ENCODE results near the gene AK6.
"Not testable (repeated sequence)": the region's sequence is repeated elsewhere in the genome, so short reads cannot be mapped to it uniquely, and the experiment has no call there.

The AK6 gene

DNA sequence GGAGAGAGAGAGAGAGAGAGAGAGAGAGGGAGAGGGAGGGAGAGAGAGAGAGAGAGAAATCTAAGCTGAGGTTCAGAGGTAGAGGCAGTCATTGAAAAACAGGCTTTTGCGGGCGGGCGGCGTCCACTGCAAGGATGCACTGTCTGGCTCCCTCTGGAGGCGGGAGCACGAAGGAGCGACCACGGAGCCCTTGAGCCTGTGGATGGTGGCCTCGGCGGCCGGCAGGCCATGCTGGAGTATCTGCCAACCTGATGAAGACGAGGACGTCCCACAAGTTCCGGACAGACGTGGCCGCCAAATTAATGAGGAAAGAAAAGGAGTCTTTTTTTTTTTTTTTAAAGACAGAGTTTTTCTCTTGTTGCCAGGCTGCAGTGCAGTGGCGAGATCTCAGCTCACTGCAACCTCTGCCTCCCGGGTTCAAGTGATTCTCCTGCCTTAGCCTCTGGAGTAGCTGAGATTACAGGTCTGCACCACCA lies 34.5 kb downstream of the AK6 start:
- peak; percentile 71 to 84 for DNase-seq

DNA sequence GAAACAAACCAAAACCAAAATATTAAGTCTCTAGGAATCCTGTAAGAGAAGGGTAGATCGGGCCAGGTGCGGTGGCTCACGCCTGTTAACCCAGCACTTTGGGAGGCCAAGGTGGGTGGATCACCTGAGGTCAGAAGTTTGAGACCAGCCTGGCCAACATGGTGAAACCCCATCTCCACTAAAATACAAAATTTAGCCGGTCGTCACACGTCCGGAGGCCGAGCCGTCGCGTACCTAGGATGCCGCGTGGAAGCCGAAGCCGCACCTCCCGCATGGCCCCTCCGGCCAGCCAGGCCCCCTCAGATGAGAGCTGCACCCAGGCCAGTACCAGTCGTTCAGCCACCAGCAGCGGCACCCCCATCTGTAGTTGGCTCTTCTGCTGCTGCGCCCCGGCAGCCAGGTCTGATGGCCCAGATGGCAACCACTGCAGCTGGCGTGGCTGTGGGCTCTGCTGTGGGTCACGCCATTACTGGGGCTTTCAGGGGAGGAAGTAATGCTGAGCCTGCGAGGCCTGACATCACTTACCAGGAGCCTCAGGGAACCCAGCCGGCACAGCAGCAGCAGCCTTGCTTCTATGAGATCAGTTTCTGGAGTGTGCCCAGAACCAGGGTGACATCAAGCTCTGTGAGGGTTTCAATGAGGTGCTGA lies 35.5 kb downstream of the AK6 start:
- not testable (repeated sequence) for DNase-seq

- peak; percentile 40 to 52 for DNase-seq
Measured at GRCh38 chr5:69331528-69332445, 37.5 kb downstream of the AK6 start.

DNA sequence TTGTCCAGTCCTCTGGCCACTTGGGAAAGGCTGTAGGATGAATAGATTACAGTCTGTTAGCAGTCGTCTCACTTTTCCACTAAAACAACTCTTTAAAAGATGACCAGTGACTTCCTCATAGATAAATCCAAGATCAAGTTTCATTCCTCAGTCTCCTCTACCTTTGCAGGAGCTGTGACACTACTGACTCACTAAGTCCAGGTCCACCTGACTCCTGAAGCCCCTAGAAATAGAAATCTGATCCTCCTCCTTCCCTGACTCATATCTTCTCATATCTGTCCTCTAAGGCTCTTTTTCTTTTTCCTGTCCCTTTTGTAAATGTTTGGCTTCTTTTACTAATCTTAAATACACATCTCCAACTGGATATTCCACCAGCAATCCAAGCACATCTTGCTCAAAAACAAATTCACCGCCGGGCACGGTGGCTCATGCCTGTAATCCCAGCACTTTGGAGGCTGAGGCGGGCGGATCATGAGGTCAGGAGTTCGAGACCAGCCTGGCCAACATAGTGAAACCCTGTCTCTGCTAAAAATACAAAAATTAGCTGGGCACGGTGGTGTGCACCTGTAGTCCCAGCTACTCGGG lies 39.3 kb downstream of the AK6 start:
- no peak for DNase-seq

GRCh38 chr5:69326365-69326764 lies 43.0 kb downstream of the AK6 start:
- DNase-seq = no peak

DNA sequence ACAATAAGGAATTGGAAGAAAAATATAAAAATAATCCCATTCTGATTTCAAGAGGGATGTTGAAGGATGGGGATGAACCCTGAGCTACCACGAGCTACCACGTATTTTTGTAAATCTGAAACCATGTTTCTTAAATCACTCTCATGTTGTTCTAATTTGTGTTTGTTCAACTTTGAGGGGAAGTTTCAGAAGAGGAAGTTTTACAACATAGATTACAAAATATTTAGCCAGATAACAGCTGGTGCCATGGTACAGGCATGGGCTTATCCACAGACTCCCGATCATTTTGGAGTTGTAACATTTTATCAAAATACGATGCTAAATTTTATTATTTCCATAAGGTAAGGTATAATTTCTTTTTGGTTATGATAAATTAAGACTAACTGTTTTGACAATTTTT lies 51.9 kb downstream of the AK6 start:
- peak; percentile 5 to 15 for DNase-seq

- DNase-seq = no peak
Measured at GRCh38 chr5:69315972-69316371, 53.3 kb downstream of the AK6 start.

DNA sequence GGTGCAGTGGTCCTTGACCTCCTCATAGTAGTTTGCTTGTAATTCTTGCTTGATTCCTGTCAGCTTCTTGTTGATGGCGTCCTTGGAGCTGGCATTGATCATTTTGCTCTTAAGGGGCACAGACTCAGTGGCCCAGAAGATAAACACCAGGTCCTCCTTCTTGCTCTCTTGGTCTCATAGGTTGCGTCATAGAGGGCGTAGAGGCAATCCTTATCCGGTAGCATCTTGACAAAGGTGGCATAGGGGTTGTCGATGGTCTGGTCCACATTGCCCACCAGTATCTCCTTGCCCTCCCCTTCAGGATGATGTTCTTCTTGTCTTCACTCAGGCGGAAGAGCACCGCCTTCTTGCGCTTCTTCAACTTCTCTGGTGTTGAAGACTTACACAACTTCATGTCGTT lies 55.9 kb downstream of the AK6 start:
- no peak for DNase-seq

GRCh38 chr5:69312459-69313160 lies 56.7 kb downstream of the AK6 start:
- DNase-seq = no peak

- DNase-seq = no peak
Measured at GRCh38 chr5:69309380-69309779, 59.9 kb downstream of the AK6 start.

GRCh38 chr5:69308046-69308553 lies 61.2 kb downstream of the AK6 start:
- no peak for DNase-seq

DNA sequence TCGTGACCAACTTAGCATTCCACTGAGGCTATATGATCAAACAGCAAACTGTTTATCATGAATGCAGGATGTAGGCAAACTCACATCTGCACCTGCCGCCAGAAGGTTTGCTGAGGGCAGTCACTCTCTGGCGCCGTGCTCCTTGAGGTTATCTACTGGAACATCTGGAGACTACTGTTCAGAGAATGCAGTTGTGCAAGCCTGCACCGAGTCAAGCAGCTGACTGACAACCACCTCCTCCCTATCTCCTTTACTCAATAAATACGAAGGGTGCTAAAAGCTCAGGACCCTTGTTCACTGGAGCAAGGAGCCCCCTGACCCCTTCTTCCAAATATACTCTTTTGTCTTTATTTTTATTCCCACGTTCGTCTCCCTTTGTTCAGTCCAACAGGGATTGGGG lies 63.8 kb downstream of the AK6 start:
- no peak for DNase-seq

Measured in Kasumi-1 (cell line).